SU-DHL-6 (cell line): Measurements from ENCODE around the gene LHFPL4.

Experiments used
- H2AFZ ChIP-seq: fragments of 200-600 bp; sonication (generic); 2 replicates; pipeline ENCODE4 v1.6.1; 2014; ENCODE audit warnings: low read depth, mild to moderate bottlenecking, moderate library complexity, mixed read lengths, antibody characterized with exemption, low read length; ENCODE audit not compliant: severe bottlenecking
- H3F3A ChIP-seq: fragments of 200-600 bp; shearing (Covaris generic); 2 replicates; pipeline ENCODE4 v1.6.0; 2016; ENCODE audit warnings: antibody characterized with exemption, mild to moderate bottlenecking; ENCODE audit not compliant: insufficient read depth
- H3K27ac ChIP-seq: fragments of 200-600 bp; sonication (generic); 2 replicates; pipeline ENCODE4 v1.5.1; 2016; ENCODE audit warnings: low read depth, mild to moderate bottlenecking, low read length, moderate library complexity, mixed read lengths
- H3K27me3 ChIP-seq: fragments of 200-600 bp; sonication (generic), shearing (Covaris generic); 2 replicates; pipeline ENCODE4 v1.6.0; 2014; ENCODE audit warnings: mild to moderate bottlenecking, low read length
- H3K36me3 ChIP-seq: fragments of 200-600 bp; sonication (generic); 2 replicates; pipeline ENCODE4 v1.6.1; 2014; ENCODE audit warnings: mild to moderate bottlenecking, low read length, mixed read lengths
- H3K4me2 ChIP-seq: fragments of 300-600, 200-600 bp; shearing (Covaris generic), sonication (generic); 2 replicates; pipeline ENCODE4 v1.6.0; 2014; ENCODE audit warnings: low read length, low read depth, mild to moderate bottlenecking; ENCODE audit not compliant: poor library complexity, severe bottlenecking
- H3K4me3 ChIP-seq: fragments of 200-600 bp; sonication (generic); 2 replicates; pipeline ENCODE4 v1.5.1; 2014; ENCODE audit warnings: antibody characterized with exemption, low read length, mild to moderate bottlenecking, mixed read lengths; ENCODE audit not compliant: insufficient read depth, poor library complexity, severe bottlenecking
- H3K79me2 ChIP-seq: fragments of 200-600 bp; sonication (generic); 2 replicates; pipeline ENCODE4 v1.6.1; 2014; ENCODE audit warnings: mild to moderate bottlenecking, low read length, moderate library complexity; ENCODE audit not compliant: insufficient read depth
- H3K9ac ChIP-seq: fragments of 200-600 bp; sonication (generic); 2 replicates; pipeline ENCODE4 v1.7.0; 2014; ENCODE audit warnings: mild to moderate bottlenecking, low read length
- H3K9me2 ChIP-seq: fragments of 200-600 bp; sonication (generic); replicated peaks from 2 replicates; pipeline ENCODE4 v1.6.1; 2014; ENCODE audit warnings: low read length; ENCODE audit not compliant: insufficient read depth
- H3K9me3 ChIP-seq: fragments of 200-600 bp; sonication (generic); 2 replicates; pipeline ENCODE4 v1.6.1; 2014; ENCODE audit warnings: low read length, mixed read lengths; ENCODE audit not compliant: insufficient read depth
- H4K20me1 ChIP-seq: fragments of 200-600 bp; sonication (generic); 2 replicates; pipeline ENCODE4 v1.6.1; 2014; ENCODE audit warnings: low read depth, mild to moderate bottlenecking, antibody characterized with exemption, low read length, moderate library complexity, mixed read lengths
- CTCF ChIP-seq: fragments of 200-600 bp; sonication (generic); IDR thresholded peaks from one replicate; pipeline ENCODE4 v1.5.1; 2017; ENCODE audit warnings: antibody characterized with exemption, mild to moderate bottlenecking, low read length, moderate library complexity; ENCODE audit not compliant: insufficient read depth, poor library complexity, severe bottlenecking
- EZH2phosphoT487 ChIP-seq: fragments of 200-600 bp; sonication (generic), shearing (Covaris generic); conservative IDR thresholded peaks from 2 replicates; pipeline ENCODE4 v1.6.1; 2018; ENCODE audit warnings: mild to moderate bottlenecking, antibody characterized with exemption, low read length, moderate library complexity, mixed read lengths

Gene LHFPL4

DNA sequence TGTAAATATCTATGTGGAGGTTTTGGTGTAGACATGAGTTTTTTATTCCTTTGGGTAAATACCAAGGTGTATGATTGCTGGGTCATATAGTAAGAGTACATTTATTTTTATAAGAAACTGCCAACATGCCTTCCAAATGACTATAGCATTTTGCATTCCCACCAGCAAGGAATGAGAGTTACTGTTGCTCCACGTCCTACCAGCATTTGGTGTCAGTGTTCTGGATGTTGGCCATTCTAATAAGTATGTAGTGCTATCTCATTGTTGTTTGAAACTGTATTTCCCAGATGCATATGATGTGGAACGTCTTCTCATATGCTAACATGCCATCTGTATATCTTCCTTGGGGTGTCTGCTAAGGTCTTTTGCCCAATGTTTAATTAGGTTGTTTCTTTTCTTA is 38.7 kb downstream of the LHFPL4 start:
- no peak for TF ChIP-seq EZH2phosphoT487
- no peak for TF ChIP-seq CTCF
- Histone ChIP-seq H3K27ac (no peak overlapping the region), H3K79me2 (no peaks in the 10 kb centered on the region), H3K9ac (no peak overlapping the region), H4K20me1 (no peaks in the 10 kb centered on the region), H3K4me2 (no peak overlapping the region), H3K36me3 (no peaks in the 10 kb centered on the region), H3K4me3 (no peak overlapping the region), H3K9me2 (no peaks in the 10 kb centered on the region), H3K27me3 (no peaks in the 10 kb centered on the region), H3K9me3 (no peaks in the 10 kb centered on the region), H2AFZ (no peak overlapping the region), H3F3A (no peaks in the 10 kb centered on the region)

DNA sequence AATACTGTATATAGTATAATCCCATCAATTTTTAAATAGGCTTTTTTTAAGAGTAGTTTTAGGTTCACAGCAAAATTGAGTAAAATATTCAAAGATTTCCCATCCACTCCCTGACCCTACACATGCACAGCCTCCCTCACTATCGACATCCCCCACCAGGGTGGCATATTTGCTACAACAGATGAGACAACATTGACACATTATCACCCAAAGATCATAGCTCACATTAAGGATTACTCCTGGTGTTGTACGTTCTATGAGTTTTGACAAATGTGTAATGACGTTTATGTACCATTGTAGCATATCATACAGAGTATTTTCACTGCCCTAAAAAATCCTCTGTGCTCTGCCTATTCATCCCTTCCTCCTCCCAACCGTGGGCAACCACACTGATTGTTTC is 39.3 kb downstream of the LHFPL4 start:
- Histone ChIP-seq H3K9me3 (no peaks in the 10 kb centered on the region), H3K4me2 (no peak overlapping the region), H3F3A (no peaks in the 10 kb centered on the region), H4K20me1 (no peaks in the 10 kb centered on the region), H3K79me2 (no peaks in the 10 kb centered on the region), H3K4me3 (no peak overlapping the region), H3K27me3 (no peaks in the 10 kb centered on the region), H3K9ac (no peak overlapping the region), H3K9me2 (no peaks in the 10 kb centered on the region), H3K36me3 (no peaks in the 10 kb centered on the region), H2AFZ (no peak overlapping the region), H3K27ac (no peak overlapping the region)
- no peak for TF ChIP-seq EZH2phosphoT487
- TF ChIP-seq CTCF = no peak

DNA sequence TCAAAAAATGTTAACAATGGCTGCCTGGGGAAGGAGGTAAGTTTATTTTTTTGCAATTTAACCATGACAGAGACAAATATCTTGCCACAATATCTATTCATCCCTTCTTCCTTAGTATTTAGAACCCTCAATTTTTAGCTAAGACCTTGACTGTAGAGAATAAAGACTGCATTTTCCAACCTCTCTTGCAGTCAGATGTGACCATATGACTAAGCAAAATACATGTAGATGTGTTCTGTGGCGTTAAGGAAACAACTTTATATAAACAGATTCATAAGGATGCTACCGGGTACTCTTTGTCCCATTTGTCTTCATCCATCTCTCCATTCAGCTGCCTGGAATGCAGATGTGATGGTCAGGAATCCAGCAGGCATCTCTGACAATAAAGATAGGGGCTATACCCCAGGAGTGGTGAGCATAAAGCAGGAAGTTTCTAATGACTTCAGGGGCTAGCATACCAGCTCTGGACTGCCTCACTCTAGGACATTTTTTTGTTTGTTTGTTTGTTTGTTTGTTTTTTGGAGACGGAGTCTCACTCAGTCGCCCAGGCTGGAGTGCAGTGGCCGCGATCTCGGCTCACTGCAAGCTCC is 41.1 kb downstream of the LHFPL4 start:
- Histone ChIP-seq H3K9me2 (no peaks in the 10 kb centered on the region), H3K4me3 (no peak overlapping the region), H3K9me3 (no peaks in the 10 kb centered on the region), H3K27ac (no peak overlapping the region), H3K4me2 (no peak overlapping the region), H3K9ac (no peak overlapping the region), H3K36me3 (no peaks in the 10 kb centered on the region), H4K20me1 (no peaks in the 10 kb centered on the region), H3K27me3 (no peaks in the 10 kb centered on the region), H2AFZ (peak overlapping the region; percentile 41), H3F3A (no peaks in the 10 kb centered on the region), H3K79me2 (no peaks in the 10 kb centered on the region)
- TF ChIP-seq CTCF (no peak), EZH2phosphoT487 (no peak)
